Central memory CD4-positive, alpha-beta T cell (primary cell): Measurements from ENCODE around the gene HLA-G.
A peak's percentile ranks its signal among the peaks of the same experiment; 100 is the strongest.
"Not testable (repeated sequence)": the region's sequence is repeated elsewhere in the genome, so short reads cannot be mapped to it uniquely, and the experiment has no call there.

Experiments
- DNase-seq: peaks from one replicate; pipeline ENCODE4 v3.0.0; 2022
- total RNA-seq, 3 experiments: gene quantifications; one replicate each; lab custom pipeline; 2026; lab: John Stamatoyannopoulos, UW

The HLA-G gene
- total RNA-seq: 1.5 to 2.5 (median 2.3) reads per million in 3 experiments

GRCh38 chr6:29827579-29828470 lies at the start of gene HLA-G:
TSS of gene HLA-G (plus strand) at chr6:29827825. CDS start at chr6:29827845, 20 bp downstream.
- DNase-seq: no peak

- DNase-seq: not testable (repeated sequence)
Measured at GRCh38 chr6:29780019-29780698, 47.5 kb upstream of the HLA-G start.

- no peak for DNase-seq
Measured at GRCh38 chr6:29789176-29789575, 38.4 kb upstream of the HLA-G start.

GRCh38 chr6:29790626-29791025 lies 37.0 kb upstream of the HLA-G start:
- no peak for DNase-seq

GRCh38 chr6:29791162-29791561 lies 36.5 kb upstream of the HLA-G start:
- DNase-seq: no peak

GRCh38 chr6:29791786-29792122 lies 35.9 kb upstream of the HLA-G start:
- no peak for DNase-seq

GRCh38 chr6:29792123-29793035 lies 35.2 kb upstream of the HLA-G start:
- DNase-seq: peak; percentile 57

- DNase-seq: no peak
Measured at GRCh38 chr6:29793036-29793356, 34.6 kb upstream of the HLA-G start.

- DNase-seq: no peak
Measured at GRCh38 chr6:29793796-29794195, 33.8 kb upstream of the HLA-G start.

GRCh38 chr6:29796026-29796425 lies 31.6 kb upstream of the HLA-G start:
- DNase-seq: no peak

GRCh38 chr6:29797135-29797534 lies 30.5 kb upstream of the HLA-G start:
- DNase-seq: no peak

GRCh38 chr6:29797966-29798365 lies 29.7 kb upstream of the HLA-G start:
- DNase-seq: no peak

- no peak for DNase-seq
Measured at GRCh38 chr6:29800254-29800653, 27.4 kb upstream of the HLA-G start.

GRCh38 chr6:29806387-29806786 lies 21.2 kb upstream of the HLA-G start:
- DNase-seq: no peak

GRCh38 chr6:29809249-29809648 lies 18.4 kb upstream of the HLA-G start:
- DNase-seq: no peak

GRCh38 chr6:29810371-29810770 lies 17.3 kb upstream of the HLA-G start:
- DNase-seq: no peak

- DNase-seq: no peak
Measured at GRCh38 chr6:29811377-29811776, 16.2 kb upstream of the HLA-G start.

GRCh38 chr6:29813066-29813465 lies 14.6 kb upstream of the HLA-G start:
- no peak for DNase-seq

GRCh38 chr6:29813809-29814208 lies 13.8 kb upstream of the HLA-G start:
- DNase-seq: no peak

- DNase-seq: no peak
Measured at GRCh38 chr6:29814379-29815117, 13.1 kb upstream of the HLA-G start.

GRCh38 chr6:29815118-29815750 lies 12.4 kb upstream of the HLA-G start:
- no peak for DNase-seq

GRCh38 chr6:29816030-29816429 lies 11.6 kb upstream of the HLA-G start:
- no peak for DNase-seq
